ENCODE measurements around the gene PCDHA3.
A peak's percentile ranks its signal among the peaks of the same experiment; 100 is the strongest.
"Not testable (repeated sequence)": the region's sequence is repeated elsewhere in the genome, so short reads cannot be mapped to it uniquely, and the experiment has no call there.

The PCDHA3 gene

GRCh38 chr5:140801494-140801841, 611 bp downstream of the PCDHA3 start (continued):
- no peak for TF ChIP-seq RBAK (tag by site-specific recombination; IDR thresholded peaks at IDR 0.05)
- TF ChIP-seq YY1 (tag by site-specific recombination; IDR thresholded peaks at IDR 0.05) = no peak

GRCh38 chr5:140802381-140802780, 1.5 kb downstream of the PCDHA3 start:
- POLR2A ChIA-PET; H3K36me3 ChIP-seq (ENCODE audit: control insufficient read depth in 2 of 2, insufficient read depth in 1 of 2, low read length in 2 of 2); CTCF ChIA-PET: not testable (repeated sequence)

GRCh38 chr5:140802781-140803271, 2.0 kb downstream of the PCDHA3 start:
- H3K4me3 ChIP-seq (ENCODE audit: low read depth, low read length) = no peak overlapping the region
- H3K36me3 ChIP-seq (ENCODE audit: control insufficient read depth in 2 of 2, insufficient read depth in 1 of 2, low read length in 2 of 2) = no peaks in the 10 kb centered on the region
- H3K4me1 ChIP-seq (ENCODE audit: control insufficient read depth, insufficient read depth, low read length) = no peaks in the 10 kb centered on the region
- ChIA-PET CTCF (no interaction called here), POLR2A (no interaction called here)
- TF ChIP-seq ZNF391 (tag by site-specific recombination; IDR thresholded peaks at IDR 0.05; ENCODE audit: borderline replicate concordance, low read depth) = no peak
- no peak for TF ChIP-seq ZNF830 (tag by site-specific recombination; IDR thresholded peaks at IDR 0.05; ENCODE audit: low read depth)
- no peak for TF ChIP-seq ZSCAN30 (tag by site-specific recombination; IDR thresholded peaks at IDR 0.05)
- no peak for TF ChIP-seq HOXA7 (CRISPR knock-in tag; IDR thresholded peaks at IDR 0.05; ENCODE audit: borderline replicate concordance)
- TF ChIP-seq ZBTB49 (tag by site-specific recombination; IDR thresholded peaks at IDR 0.05; ENCODE audit: low read depth) = no peak
- TF ChIP-seq ZNF529 (tag by site-specific recombination; IDR thresholded peaks at IDR 0.05; ENCODE audit: insufficient replicate concordance) = no peak
- no peak for TF ChIP-seq GLI4 (tag by site-specific recombination; IDR thresholded peaks at IDR 0.05)
- TF ChIP-seq ZNF169 (tag by site-specific recombination; IDR thresholded peaks at IDR 0.05) = no peak
- TF ChIP-seq ZXDB (tag by site-specific recombination; IDR thresholded peaks at IDR 0.05) = no peak
- TF ChIP-seq TRIM28 (IDR thresholded peaks at IDR 0.05; ENCODE audit: borderline replicate concordance, low read length) = no peak
- no peaks in the 10 kb centered on the region for H3K9me3 ChIP-seq (ENCODE audit: control insufficient read depth, insufficient read depth, low read depth, low read length)
- H3K27ac ChIP-seq (ENCODE audit: extremely low read depth, low read depth, low read length) = no peak overlapping the region

More at GRCh38 chr5:140802381-140802780, 1.5 kb downstream of the PCDHA3 start:
- not testable (repeated sequence) for H3K4me3 ChIP-seq (ENCODE audit: low read depth, low read length); H3K9me3 ChIP-seq (ENCODE audit: control insufficient read depth, insufficient read depth, low read depth, low read length); H3K4me1 ChIP-seq (ENCODE audit: control insufficient read depth, insufficient read depth, low read length); H3K27ac ChIP-seq (ENCODE audit: extremely low read depth, low read depth, low read length)

- no peaks in the 10 kb centered on the region for H3K9me3 ChIP-seq (ENCODE audit: control insufficient read depth, insufficient read depth, low read depth, low read length)
- ChIA-PET POLR2A (no interaction called here), CTCF (interaction anchor here (0.6 to 2.3 kb wide), 13 partner anchors 9 to 637 kb away, joined by 3 to 9 read pairs (median 3); partner anchors contain the start of genes PCDHA1, PCDHA10, PCDHA2 and PCDHA5)
- H3K4me3 ChIP-seq (ENCODE audit: low read depth, low read length) = no peak within 1 kb of the TSS
- H3K27ac ChIP-seq (ENCODE audit: extremely low read depth, low read depth, low read length) = no peak within 1 kb of the TSS
- H3K4me1 ChIP-seq (ENCODE audit: control insufficient read depth, insufficient read depth, low read length) = no peaks in the 10 kb centered on the region
- no peaks in the 10 kb centered on the region for H3K36me3 ChIP-seq (ENCODE audit: control insufficient read depth in 2 of 2, insufficient read depth in 1 of 2, low read length in 2 of 2)
- peak; percentile 48 for TF ChIP-seq ZNF654 (tag by site-specific recombination; IDR thresholded peaks at IDR 0.05; ENCODE audit: low read depth)
- no peak for TF ChIP-seq ZBTB10 (tag by site-specific recombination; IDR thresholded peaks at IDR 0.05)
These were observed 6.2 kb downstream of the PCDHA3 start, which contains the start of gene PCDHA4 for GRCh38 chr5:140806834-140807775. TSS of gene PCDHA4 (plus strand) at chr5:140807068.

GRCh38 chr5:140808241-140808888, 7.5 kb downstream of the PCDHA3 start:
- POLR2A ChIA-PET; H3K4me1 ChIP-seq (ENCODE audit: control insufficient read depth, insufficient read depth, low read length); H3K4me3 ChIP-seq (ENCODE audit: low read depth, low read length); H3K9me3 ChIP-seq (ENCODE audit: control insufficient read depth, insufficient read depth, low read depth, low read length); H3K36me3 ChIP-seq (ENCODE audit: control insufficient read depth in 2 of 2, insufficient read depth in 1 of 2, low read length in 2 of 2); H3K27ac ChIP-seq (ENCODE audit: extremely low read depth, low read depth, low read length): not testable (repeated sequence)
- CTCF ChIA-PET = interaction anchor here (0.7 to 2.2 kb wide), 7 partner anchors 8 to 635 kb away, joined by 3 to 6 read pairs (median 3); partner anchors contain the start of genes PCDHA1 and PCDHA5

Measured in HEK293 (cell line).